Hindlimb muscle (tissue), 1 donor: Measurements from ENCODE around the gene PPARGC1A. TPM values are rescaled to one million over a fixed set of nuclear protein-coding genes. Genes with fewer than 3 reads are reported as not detected.
A peak's percentile ranks its signal among the peaks of the same experiment; 100 is the strongest.

Experiments used
- DNase-seq: peaks from one replicate; pipeline ENCODE4 v3.0.0-alpha.2; 2013
- polyA plus RNA-seq: library from polyadenylated mRNA; unstranded; fragments of 120-200 nt; gene quantifications from one replicate; pipeline ENCODE4 v1.2.1, GENCODE V29; 2013; ENCODE audit not compliant: insufficient read length

The PPARGC1A gene
- polyA plus RNA-seq, 1 donor = 10.5 TPM

DNA sequence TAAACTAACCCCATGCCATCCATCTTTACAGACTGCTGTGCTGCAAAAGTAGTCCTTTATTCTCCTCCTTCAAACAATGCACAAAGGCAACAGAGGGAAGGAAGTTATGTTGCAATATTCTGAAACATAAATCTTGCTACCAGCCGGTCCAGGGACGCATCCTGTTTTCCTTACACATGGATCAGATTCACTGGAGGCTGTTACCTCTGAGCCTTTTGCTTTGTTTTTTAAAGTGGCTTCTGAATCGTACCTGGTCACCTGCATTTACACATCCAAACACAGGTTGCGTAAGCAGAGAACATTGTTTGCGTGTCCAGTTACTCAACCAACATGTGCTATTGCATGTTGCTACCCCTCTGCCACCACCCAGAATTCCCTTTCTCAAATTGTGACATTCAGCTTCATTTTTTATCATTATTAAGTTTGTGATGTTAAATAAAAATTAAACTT, 8.8 kb downstream of the PPARGC1A start:
- no peak for DNase-seq

- DNase-seq = no peak
Observed at GRCh38 chr4:23878912-23879732, 10.7 kb downstream of the PPARGC1A start.

DNA sequence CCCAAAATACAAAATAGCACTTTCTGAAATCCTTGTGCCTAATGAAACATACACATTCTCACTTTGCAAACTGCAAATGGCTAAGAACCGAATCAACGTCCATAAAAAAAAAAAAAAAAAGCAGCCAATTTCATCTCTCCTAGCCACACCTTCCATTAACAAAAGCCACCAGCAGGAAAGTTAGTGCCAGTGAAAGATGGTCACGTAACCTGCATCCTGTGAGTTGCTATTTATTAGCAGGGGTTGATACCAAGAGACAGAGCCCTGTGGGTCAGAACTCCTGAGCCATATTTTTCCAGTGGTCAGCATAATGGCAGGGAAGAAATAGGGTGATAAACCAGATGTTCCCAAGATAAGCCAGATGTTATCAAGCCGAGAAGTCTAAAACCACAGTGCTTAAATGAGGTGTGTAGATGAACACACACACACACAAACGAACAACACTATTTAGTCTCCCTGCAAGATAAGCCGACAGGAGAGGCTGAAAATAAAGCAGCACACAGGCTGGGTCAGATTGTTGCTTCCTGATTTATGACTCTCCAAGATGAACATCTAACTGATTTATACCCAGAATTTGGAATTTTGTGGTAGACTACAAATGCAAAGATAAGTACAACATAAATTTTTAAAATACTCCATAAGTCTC, 11.5 kb downstream of the PPARGC1A start:
- DNase-seq = no peak

- no peak for DNase-seq
Observed at GRCh38 chr4:23877758-23878229, 12.1 kb downstream of the PPARGC1A start.

GRCh38 chr4:23876418-23877089, 13.3 kb downstream of the PPARGC1A start:
- DNase-seq = no peak

DNA sequence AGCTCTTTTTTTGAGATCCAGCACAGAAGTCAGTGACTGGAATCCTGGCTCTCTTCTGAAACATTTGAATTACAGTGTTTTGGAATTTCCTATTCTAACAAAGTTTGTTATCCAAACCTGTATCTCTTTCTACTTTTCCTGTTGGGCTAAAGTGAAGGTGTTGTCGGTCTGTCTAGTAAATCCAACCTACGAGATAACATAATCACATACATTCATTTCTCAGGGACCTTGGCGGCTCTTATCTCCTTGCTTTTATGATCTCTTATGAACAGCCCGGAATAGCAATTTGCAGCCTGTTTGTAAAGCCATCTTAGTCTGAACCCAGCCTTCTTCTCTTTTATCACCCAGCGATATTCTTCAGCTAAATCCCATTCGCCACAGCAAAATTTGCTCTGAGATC, 14.5 kb downstream of the PPARGC1A start:
- DNase-seq = no peak

GRCh38 chr4:23874536-23874901, 15.3 kb downstream of the PPARGC1A start:
- no peak for DNase-seq

GRCh38 chr4:23873717-23874535, 15.9 kb downstream of the PPARGC1A start:
- DNase-seq = no peak

DNA sequence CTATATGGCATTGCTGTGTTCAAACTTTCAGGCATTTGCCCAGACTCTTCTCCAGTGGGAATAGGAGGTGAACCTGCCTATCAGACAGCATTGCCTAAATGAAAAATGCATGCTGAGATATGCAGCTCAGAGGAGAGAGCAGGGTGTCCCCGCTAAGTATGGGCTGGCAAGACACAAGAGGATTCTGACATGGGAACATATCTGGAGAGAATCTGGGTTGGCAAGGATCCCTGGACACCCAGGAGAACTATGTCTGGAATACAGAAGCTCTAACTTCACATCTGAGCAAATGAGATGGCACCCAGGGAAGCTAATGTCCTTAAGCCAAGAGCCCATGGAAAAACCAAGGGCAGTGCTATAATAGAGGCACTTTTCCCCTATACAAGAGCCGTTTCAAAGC, 18.4 kb downstream of the PPARGC1A start:
- DNase-seq = no peak

GRCh38 chr4:23866450-23867075, 23.3 kb downstream of the PPARGC1A start:
- no peak for DNase-seq

GRCh38 chr4:23861897-23862296, 27.9 kb downstream of the PPARGC1A start:
- DNase-seq = no peak

DNA sequence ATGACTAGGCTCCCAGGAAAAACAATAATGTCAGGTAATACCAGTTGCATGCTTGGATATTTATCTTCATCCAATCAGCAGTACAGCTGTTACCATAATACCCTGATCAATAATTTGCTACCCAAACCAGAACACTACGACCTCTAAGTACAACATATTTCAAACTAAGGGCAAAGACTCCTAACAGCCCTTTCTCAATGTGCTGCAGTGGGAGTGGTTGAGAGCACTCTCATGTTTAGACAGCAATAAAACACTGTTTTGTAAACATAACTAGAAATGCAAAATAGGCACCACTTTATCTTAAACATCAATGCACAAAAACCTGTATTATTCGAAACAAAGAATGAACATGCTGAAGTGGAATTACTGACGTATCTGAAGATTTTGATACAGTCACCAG, 28.9 kb downstream of the PPARGC1A start:
- DNase-seq = no peak

DNA sequence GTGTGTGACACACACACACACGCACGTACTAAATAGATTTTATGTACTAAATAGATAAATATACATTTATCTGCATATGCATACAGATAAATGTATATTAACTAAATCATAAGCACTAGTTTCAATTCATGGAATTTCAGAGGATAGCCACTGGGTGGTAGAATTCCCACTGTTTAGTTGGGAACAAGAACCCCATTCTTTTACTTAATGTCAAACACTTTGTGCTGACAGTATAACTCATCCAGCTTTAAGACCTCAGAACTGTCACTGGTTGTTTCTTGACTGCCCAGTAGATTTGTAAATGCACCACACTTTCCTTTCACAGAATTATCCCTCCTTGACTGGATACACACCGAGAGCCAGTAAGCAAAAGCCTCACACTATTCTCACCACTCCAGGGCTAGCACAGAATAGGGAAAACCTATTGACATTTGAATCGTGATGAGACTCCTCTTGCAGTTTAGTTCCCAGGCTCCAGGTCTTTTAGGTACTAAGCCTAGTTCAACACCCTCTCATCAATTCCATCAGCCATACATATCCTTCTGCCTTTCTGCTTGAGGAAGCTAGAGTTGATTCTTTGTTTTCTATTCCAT, 32.4 kb downstream of the PPARGC1A start:
- peak; percentile 17 for DNase-seq

DNA sequence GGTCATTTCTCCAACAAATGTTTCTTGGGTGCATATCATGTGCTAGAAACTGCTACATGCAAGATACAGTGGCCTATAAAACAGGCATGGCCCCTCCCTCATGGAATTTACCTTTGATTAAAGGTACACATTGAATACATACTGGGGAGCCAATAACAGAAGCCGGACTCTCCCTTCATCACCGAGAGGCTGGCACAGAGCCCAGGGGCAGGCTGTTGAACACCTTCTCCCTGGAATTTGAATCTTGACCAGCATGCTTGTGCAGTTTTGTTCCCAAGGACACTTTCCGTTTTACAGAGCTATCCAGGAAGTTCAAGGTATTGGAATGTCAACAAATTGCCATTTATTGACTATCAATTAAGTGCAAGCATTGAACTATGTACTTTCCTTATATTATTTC, 33.2 kb downstream of the PPARGC1A start:
- DNase-seq = no peak

- DNase-seq = no peak
Observed at GRCh38 chr4:23855912-23856605, 33.8 kb downstream of the PPARGC1A start.

- peak; percentile 19 for DNase-seq
Observed at GRCh38 chr4:23853986-23854660, 35.7 kb downstream of the PPARGC1A start.

DNA sequence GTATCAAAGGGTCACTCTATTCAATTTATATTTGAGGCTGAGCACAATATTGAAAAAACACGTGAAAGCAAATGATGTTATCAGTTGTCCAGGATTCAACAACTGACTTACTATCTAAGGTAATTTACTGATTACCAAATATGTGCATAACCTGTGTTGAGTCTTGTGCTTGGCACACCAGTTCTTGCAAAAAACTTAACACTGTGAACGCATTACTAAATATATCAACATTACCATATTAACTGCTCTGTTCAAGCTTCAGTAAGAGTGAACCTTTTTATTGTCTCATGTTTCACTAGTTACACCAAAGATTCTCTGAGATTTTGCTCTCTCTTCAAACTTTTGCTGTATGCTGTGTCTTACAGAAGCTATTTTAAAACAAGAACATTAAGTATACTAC, 38.4 kb downstream of the PPARGC1A start:
- no peak for DNase-seq

GRCh38 chr4:23847158-23847557, 42.7 kb downstream of the PPARGC1A start:
- no peak for DNase-seq

DNA sequence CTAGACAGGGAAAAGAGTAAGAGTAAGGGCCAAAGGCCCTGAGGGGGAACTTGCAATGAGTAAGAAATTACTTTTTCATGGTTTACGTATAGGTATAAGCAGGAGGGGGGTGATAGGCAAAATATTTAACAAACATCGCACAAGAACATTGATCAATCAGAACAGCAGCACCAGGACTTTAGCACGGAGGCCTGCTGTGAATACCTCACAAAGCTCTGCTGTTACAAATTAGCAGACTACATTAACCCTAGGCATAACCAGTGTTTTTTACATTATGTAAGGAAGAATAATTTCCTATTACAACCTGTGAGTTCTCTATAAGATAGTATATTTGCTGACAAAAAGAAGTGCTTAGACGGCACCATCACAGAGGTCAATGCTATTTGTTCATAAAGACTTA, 44.9 kb downstream of the PPARGC1A start:
- no peak for DNase-seq

DNA sequence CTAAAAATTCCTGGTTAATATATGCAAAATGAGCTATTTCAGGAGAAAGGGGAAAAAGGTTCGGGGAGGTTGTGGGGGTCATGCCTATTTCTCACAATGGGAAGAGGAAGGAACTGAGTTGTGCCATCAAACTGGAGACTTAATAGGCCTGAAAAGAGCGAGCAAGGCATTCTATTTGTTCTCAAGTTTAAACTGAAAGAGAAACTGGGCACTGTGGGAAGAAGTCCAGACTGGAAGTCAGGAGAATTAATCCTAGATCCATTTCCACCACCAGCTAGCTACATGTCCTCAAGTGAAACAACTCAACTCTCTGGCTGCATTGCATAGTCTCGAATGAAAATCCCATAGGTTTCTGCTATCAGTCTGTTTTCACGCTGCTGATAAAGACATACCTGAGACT, 50.6 kb downstream of the PPARGC1A start:
- no peak for DNase-seq
